Liver (tissue), 9 donors: ENCODE measurements around the gene GPR107. TPM values are rescaled to one million over a fixed set of nuclear protein-coding genes. Genes with fewer than 3 reads are reported as not detected.
A peak's percentile ranks its signal among the peaks of the same experiment; 100 is the strongest.

Experiments used
- DNase-seq: peaks from one replicate; pipeline ENCODE4 v3.0.0-alpha.2; 2017; ENCODE audit warnings: low spot score
- H3K27ac ChIP-seq, 2 donors: one replicate each; pipeline ENCODE4 v1.7.0; 2013; ENCODE audit warnings: inconsistent platforms in 2 of 2, low read length in 2 of 2, control low read depth in 1 of 2, low read depth in 1 of 2, mild to moderate bottlenecking in 1 of 2
- H3K27me3 ChIP-seq, 4 donors: one replicate each; pipeline versions ENCODE4 v1.6.1 to v1.7.0; 2013; ENCODE audit warnings: low read length in 3 of 4, inconsistent platforms in 1 of 4, mild to moderate bottlenecking in 1 of 4, moderate library complexity in 1 of 4; ENCODE audit not compliant: control insufficient read depth in 4 of 4, insufficient read depth in 4 of 4
- H3K36me3 ChIP-seq, 4 donors: one replicate each; pipeline versions ENCODE4 v1.6.1 to v1.7.0; 2013; ENCODE audit warnings: low read length in 3 of 4, mild to moderate bottlenecking in 3 of 4, low read depth in 1 of 4, moderate library complexity in 1 of 4; ENCODE audit not compliant: control insufficient read depth in 4 of 4, insufficient read depth in 3 of 4
- H3K4me1 ChIP-seq, 4 donors: one replicate each; pipeline versions ENCODE4 v1.6.1 to v1.7.0; 2013; ENCODE audit warnings: low read length in 3 of 4, mild to moderate bottlenecking in 3 of 4, moderate library complexity in 1 of 4; ENCODE audit not compliant: control insufficient read depth in 4 of 4, insufficient read depth in 4 of 4
- H3K4me3 ChIP-seq, 3 donors: one replicate each; pipeline versions ENCODE4 v1.6.1 to v1.7.0; 2013; ENCODE audit warnings: low read length in 3 of 3, control low read depth in 1 of 3, low read depth in 1 of 3, mild to moderate bottlenecking in 1 of 3
- H3K9ac ChIP-seq, 2 donors: one replicate each; pipeline ENCODE4 v1.7.0; 2013; ENCODE audit warnings: low read length in 2 of 2, mild to moderate bottlenecking in 2 of 2, moderate library complexity in 2 of 2, control low read depth in 1 of 2, low read depth in 1 of 2
- H3K9me3 ChIP-seq, 4 donors: one replicate each; pipeline versions ENCODE4 v1.6.1 to v1.7.0; 2013; ENCODE audit warnings: low read length in 3 of 4; ENCODE audit not compliant: control insufficient read depth in 4 of 4
- EGR1 ChIP-seq, 2 donors: IDR thresholded peaks; 2 replicates each; pipeline ENCODE4 v1.6.1; 2016 to 2018; ENCODE audit warnings: antibody characterized with exemption in 2 of 2, low read depth in 2 of 2
- FOXA1 ChIP-seq: IDR thresholded peaks from 2 replicates; pipeline ENCODE4 v1.6.1; 2016; ENCODE audit warnings: antibody characterized with exemption
- FOXA2 ChIP-seq: IDR thresholded peaks from 2 replicates; pipeline ENCODE4 v1.6.1; 2016; ENCODE audit warnings: antibody characterized with exemption
- GABPA ChIP-seq, 2 donors: IDR thresholded peaks in 1 of 2; conservative IDR thresholded peaks in 1 of 2; 2 replicates each; pipeline ENCODE4 v1.6.1; 2016; ENCODE audit warnings: antibody characterized with exemption in 2 of 2, mild to moderate bottlenecking in 1 of 2, moderate library complexity in 1 of 2
- HNF4A ChIP-seq, 2 donors: conservative IDR thresholded peaks; 2 replicates each; pipeline ENCODE4 v1.6.1; 2016; ENCODE audit warnings: antibody characterized with exemption in 2 of 2, mild to moderate bottlenecking in 2 of 2
- HNF4G ChIP-seq: IDR thresholded peaks from 2 replicates; pipeline ENCODE4 v1.6.1; 2016; ENCODE audit warnings: antibody characterized with exemption
- JUND ChIP-seq, 2 donors: IDR thresholded peaks; 2 replicates each; pipeline ENCODE4 v1.6.1; 2016; ENCODE audit warnings: antibody characterized with exemption in 2 of 2
- NR2F2 ChIP-seq: IDR thresholded peaks from 2 replicates; pipeline ENCODE4 v1.6.1; 2016; ENCODE audit warnings: antibody characterized with exemption
- RAD21 ChIP-seq, 2 donors: IDR thresholded peaks; 2 replicates each; pipeline ENCODE4 v1.6.1; 2016; ENCODE audit warnings: antibody characterized with exemption in 2 of 2, mild to moderate bottlenecking in 2 of 2
- RXRA ChIP-seq, 2 donors: IDR thresholded peaks; 2 replicates each; pipeline ENCODE4 v1.6.1; 2017 to 2018; ENCODE audit warnings: antibody characterized with exemption in 2 of 2, mild to moderate bottlenecking in 1 of 2
- SP1 ChIP-seq: IDR thresholded peaks from 2 replicates; pipeline ENCODE4 v1.6.1; 2018; ENCODE audit warnings: antibody characterized with exemption, mild to moderate bottlenecking
- TAF1 ChIP-seq: conservative IDR thresholded peaks from 2 replicates; pipeline ENCODE4 v1.6.1; 2016; ENCODE audit warnings: antibody characterized with exemption, mild to moderate bottlenecking
- YY1 ChIP-seq: IDR thresholded peaks from 2 replicates; pipeline ENCODE4 v1.6.1; 2016; ENCODE audit warnings: antibody characterized with exemption, mild to moderate bottlenecking
- WGBS: extraction: QIAGEN DNeasy Blood & Tissue Kit; methylation state at CpG from one replicate; pipeline ENCODE4 v1.1.7; 2013; 5-methylcytosine and 5-hydroxymethylcytosine counted together
- polyA plus RNA-seq, 2 donors: library from polyadenylated mRNA; stranded (reverse) in 1 of 2; unstranded in 1 of 2; fragments of 200-250 nt in 1 of 2; fragments of >200 nt in 1 of 2; fragmentation: Nextera tagmentation in 1 of 2; extraction: Ambion mirVana in 1 of 2; gene quantifications; one replicate each; pipeline versions ENCODE4 v1.2.1 to v1.2.3, GENCODE V29; 2013 to 2015
- total RNA-seq, 2 donors: library from RNA; depleted of rRNA; stranded (reverse); fragments of >200 nt; gene quantifications; one replicate each; pipeline ENCODE4 v1.2.3, GENCODE V29; 2014
- TF ChIP-seq, protein P1 (sequence below): IDR thresholded peaks from 2 replicates; pipeline ENCODE4 v1.6.1; 2016; ENCODE audit warnings: antibody characterized with exemption
- TF ChIP-seq, protein P2 (sequence below): IDR thresholded peaks from 2 replicates; pipeline ENCODE4 v1.6.1; 2016; ENCODE audit warnings: antibody characterized with exemption
- TF ChIP-seq, protein P3 (sequence below): fragments of 150-350 bp; IDR thresholded peaks from 2 replicates; pipeline ENCODE4 v1.5.1; 2017; ENCODE audit warnings: improper control_type of control experiment, low read depth, low read length; ENCODE audit not compliant: missing input control
- TF ChIP-seq, protein P4 (sequence below): IDR thresholded peaks from 2 replicates; pipeline ENCODE4 v1.6.1; 2016; ENCODE audit warnings: antibody characterized with exemption
- TF ChIP-seq, protein P5 (sequence below): IDR thresholded peaks from 2 replicates; pipeline ENCODE4 v1.6.1; 2016; ENCODE audit warnings: antibody characterized with exemption, mild to moderate bottlenecking
- donor health status: healthy.
- donor health status: healthy.
- donor health status: healthy.
- donor health status: healthy.
- donor health status: healthy.

Gene GPR107
- total and polyA plus RNA-seq, 4 donors, result 3.8 to 17.2 (median 11.4) TPM

DNA sequence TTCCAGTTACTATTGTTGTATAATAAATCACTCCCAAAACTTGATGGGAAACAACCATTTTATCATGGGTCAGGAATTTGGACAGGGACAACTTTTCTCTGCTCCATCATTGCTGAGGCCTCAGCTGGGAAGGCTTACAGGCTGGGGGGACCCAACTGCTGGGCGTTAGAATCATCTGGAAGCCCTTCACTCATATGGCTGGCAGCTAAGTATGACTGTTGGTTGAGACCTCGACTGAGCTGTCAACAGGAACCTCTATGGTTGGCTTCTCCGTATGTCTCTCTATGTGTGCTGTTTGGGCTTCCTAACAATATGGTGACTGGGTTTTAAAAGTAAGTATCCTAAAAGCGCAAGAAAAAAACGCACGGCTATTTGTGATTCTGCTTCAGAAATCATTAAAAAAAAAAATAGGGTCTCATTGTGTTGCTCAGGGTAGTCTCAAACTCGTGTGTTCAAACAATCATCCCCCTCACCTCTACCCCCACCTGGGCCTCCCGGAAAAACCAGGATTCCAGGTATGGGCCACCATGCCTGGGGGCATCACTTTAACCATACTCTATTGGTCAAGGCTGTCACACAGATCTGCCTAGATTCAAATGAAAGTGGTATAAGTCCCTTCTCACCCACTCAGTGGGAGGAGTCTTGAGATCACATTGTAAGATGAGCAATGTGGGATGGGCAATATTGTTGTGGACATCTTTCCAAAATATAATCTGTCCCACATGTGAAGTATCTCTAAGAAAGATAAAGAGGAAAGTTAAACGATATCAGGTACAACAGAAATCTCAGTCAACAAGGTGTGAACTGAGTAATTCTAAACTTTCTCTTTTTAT, 26.0 kb upstream of the GPR107 start:
- peaks cover 13 to 54% (median 39%) of the 10 kb centered on the region in 4 donors for H3K4me1 ChIP-seq
- no peaks in the 10 kb centered on the region for H3K36me3 ChIP-seq
- no peak for DNase-seq
- H3K9ac ChIP-seq, result no peak overlapping the region
- TF ChIP-seq EGR1 (IDR thresholded peaks at IDR 0.05; ENCODE audit: low read depth in 2 of 2) (no peak), HNF4G (no peak), NR2F2 (no peak), JUND (IDR thresholded peaks at IDR 0.05) (no peak), FOXA2 (no peak), YY1 (no peak), FOXA1 (no peak), RXRA (IDR thresholded peaks at IDR 0.05) (no peak)
- TF ChIP-seq, protein P1, sequence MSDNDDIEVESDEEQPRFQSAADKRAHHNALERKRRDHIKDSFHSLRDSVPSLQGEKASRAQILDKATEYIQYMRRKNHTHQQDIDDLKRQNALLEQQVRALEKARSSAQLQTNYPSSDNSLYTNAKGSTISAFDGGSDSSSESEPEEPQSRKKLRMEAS, result no peak
- TF ChIP-seq, protein P2, sequence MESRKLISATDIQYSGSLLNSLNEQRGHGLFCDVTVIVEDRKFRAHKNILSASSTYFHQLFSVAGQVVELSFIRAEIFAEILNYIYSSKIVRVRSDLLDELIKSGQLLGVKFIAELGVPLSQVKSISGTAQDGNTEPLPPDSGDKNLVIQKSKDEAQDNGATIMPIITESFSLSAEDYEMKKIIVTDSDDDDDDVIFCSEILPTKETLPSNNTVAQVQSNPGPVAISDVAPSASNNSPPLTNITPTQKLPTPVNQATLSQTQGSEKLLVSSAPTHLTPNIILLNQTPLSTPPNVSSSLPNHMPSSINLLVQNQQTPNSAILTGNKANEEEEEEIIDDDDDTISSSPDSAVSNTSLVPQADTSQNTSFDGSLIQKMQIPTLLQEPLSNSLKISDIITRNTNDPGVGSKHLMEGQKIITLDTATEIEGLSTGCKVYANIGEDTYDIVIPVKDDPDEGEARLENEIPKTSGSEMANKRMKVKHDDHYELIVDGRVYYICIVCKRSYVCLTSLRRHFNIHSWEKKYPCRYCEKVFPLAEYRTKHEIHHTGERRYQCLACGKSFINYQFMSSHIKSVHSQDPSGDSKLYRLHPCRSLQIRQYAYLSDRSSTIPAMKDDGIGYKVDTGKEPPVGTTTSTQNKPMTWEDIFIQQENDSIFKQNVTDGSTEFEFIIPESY, result no peak
- TF ChIP-seq, protein P3, sequence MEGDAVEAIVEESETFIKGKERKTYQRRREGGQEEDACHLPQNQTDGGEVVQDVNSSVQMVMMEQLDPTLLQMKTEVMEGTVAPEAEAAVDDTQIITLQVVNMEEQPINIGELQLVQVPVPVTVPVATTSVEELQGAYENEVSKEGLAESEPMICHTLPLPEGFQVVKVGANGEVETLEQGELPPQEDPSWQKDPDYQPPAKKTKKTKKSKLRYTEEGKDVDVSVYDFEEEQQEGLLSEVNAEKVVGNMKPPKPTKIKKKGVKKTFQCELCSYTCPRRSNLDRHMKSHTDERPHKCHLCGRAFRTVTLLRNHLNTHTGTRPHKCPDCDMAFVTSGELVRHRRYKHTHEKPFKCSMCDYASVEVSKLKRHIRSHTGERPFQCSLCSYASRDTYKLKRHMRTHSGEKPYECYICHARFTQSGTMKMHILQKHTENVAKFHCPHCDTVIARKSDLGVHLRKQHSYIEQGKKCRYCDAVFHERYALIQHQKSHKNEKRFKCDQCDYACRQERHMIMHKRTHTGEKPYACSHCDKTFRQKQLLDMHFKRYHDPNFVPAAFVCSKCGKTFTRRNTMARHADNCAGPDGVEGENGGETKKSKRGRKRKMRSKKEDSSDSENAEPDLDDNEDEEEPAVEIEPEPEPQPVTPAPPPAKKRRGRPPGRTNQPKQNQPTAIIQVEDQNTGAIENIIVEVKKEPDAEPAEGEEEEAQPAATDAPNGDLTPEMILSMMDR, result no peak
- TF ChIP-seq, protein P4, sequence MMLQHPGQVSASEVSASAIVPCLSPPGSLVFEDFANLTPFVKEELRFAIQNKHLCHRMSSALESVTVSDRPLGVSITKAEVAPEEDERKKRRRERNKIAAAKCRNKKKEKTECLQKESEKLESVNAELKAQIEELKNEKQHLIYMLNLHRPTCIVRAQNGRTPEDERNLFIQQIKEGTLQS, result no peak
- H3K9me3 ChIP-seq, result no peaks in the 10 kb centered on the region
- 86% methylated on average over 9 of the region's 9 CpGs for whole genome bisulfite sequencing
- no peak overlapping the region for H3K4me3 ChIP-seq
- H3K27ac ChIP-seq, result peak overlapping the region; percentile 72 to 78
- no peaks in the 10 kb centered on the region for H3K27me3 ChIP-seq

DNA sequence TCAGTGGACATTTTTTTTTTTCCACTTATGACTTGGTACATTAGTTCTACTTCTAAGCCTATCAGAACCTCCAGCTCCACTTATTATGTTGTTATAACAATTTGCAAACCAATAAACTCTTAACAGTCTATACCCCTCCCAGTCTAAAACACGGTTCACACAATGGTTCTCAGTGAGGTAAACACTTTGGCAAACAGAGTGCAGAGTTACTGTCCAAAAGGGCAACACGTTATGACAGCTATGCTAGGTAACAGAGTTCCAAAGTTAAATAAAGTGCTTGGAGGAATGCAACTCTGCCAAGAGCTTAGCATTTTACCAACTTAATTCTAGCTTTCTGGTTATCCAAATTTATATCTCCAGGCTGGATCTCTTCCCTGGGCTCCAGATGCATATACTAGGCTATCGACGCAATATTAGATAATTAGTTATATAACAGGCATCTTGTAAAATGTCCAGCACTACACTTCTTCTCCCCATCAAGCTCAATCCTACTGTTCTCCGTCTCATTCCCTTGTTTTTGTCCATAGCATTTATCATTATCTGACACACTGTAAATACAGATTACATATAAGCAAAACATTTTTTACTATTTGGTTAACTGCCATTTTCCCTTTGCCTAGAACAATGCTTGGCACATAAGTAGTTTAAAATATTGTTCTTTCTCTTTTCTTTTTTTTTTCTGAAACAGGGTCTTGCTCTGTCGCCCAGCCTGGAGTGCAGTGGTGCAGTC, 25.0 kb upstream of the GPR107 start:
- H3K9ac ChIP-seq, result peak overlapping the region in 1 of 2 donors; percentile 59
- TF ChIP-seq FOXA2, result peak; percentile 51
- TF ChIP-seq GABPA (IDR thresholded peaks at IDR 0.05 in 1 of 2, conservative IDR thresholded peaks at IDR 0.05 in 1 of 2), result no peak
- TF ChIP-seq FOXA1, result peak; percentile 16
- no peak for TF ChIP-seq EGR1 (IDR thresholded peaks at IDR 0.05; ENCODE audit: low read depth in 2 of 2)
- no peak for TF ChIP-seq NR2F2
- TF ChIP-seq, protein P5, sequence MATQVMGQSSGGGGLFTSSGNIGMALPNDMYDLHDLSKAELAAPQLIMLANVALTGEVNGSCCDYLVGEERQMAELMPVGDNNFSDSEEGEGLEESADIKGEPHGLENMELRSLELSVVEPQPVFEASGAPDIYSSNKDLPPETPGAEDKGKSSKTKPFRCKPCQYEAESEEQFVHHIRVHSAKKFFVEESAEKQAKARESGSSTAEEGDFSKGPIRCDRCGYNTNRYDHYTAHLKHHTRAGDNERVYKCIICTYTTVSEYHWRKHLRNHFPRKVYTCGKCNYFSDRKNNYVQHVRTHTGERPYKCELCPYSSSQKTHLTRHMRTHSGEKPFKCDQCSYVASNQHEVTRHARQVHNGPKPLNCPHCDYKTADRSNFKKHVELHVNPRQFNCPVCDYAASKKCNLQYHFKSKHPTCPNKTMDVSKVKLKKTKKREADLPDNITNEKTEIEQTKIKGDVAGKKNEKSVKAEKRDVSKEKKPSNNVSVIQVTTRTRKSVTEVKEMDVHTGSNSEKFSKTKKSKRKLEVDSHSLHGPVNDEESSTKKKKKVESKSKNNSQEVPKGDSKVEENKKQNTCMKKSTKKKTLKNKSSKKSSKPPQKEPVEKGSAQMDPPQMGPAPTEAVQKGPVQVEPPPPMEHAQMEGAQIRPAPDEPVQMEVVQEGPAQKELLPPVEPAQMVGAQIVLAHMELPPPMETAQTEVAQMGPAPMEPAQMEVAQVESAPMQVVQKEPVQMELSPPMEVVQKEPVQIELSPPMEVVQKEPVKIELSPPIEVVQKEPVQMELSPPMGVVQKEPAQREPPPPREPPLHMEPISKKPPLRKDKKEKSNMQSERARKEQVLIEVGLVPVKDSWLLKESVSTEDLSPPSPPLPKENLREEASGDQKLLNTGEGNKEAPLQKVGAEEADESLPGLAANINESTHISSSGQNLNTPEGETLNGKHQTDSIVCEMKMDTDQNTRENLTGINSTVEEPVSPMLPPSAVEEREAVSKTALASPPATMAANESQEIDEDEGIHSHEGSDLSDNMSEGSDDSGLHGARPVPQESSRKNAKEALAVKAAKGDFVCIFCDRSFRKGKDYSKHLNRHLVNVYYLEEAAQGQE, result peak; percentile 82
- TF ChIP-seq, protein P4, result no peak
- TF ChIP-seq, protein P3, result no peak
- peak; percentile 81 for TF ChIP-seq HNF4G
- peak; percentile 43 to 67 for TF ChIP-seq JUND (IDR thresholded peaks at IDR 0.05)
- TF ChIP-seq YY1, result peak; percentile 77
- peak; percentile 93 for TF ChIP-seq SP1
- no peak for TF ChIP-seq TAF1
- peak; percentile 17 to 46 for TF ChIP-seq RAD21 (IDR thresholded peaks at IDR 0.05)
- TF ChIP-seq, protein P1, result peak; percentile 52
- peak; percentile 96 to 98 for TF ChIP-seq HNF4A (conservative IDR thresholded peaks at IDR 0.05)
- peak; percentile 74 to 85 for TF ChIP-seq RXRA (IDR thresholded peaks at IDR 0.05)

More for the DNA sequence above, 25.0 kb upstream of the GPR107 start:
- Histone ChIP-seq H3K4me3 (no peak overlapping the region), H3K36me3 (no peaks in the 10 kb centered on the region), H3K27me3 (no peaks in the 10 kb centered on the region), H3K9me3 (no peaks in the 10 kb centered on the region), H3K27ac (peak overlapping the region; percentile 72 to 78), H3K4me1 (peaks cover 13 to 52% (median 38%) of the 10 kb centered on the region in 4 donors)
- DNase-seq, result no peak
- 40% methylated on average over 6 of the region's 6 CpGs for WGBS
